Heart left ventricle (tissue), 16 donors: ENCODE results near the gene EIF4A3. TPM values are rescaled to one million over a fixed set of nuclear protein-coding genes. Genes with fewer than 3 reads are reported as not detected.

ENCODE experiments used
- ATAC-seq, 4 donors: fragments of 200-7000 bp; cut with Tn5 transposase; one replicate each; pipeline ENCODE4 v1.9.1; 2020 to 2022; ENCODE audit warnings: moderate library complexity in 4 of 4, mild to moderate bottlenecking in 3 of 4, moderate number of reproducible peaks in 1 of 4
- DNase-seq, 5 donors: peaks; one replicate each; pipeline ENCODE4 v3.0.0-alpha.2; 2020
- H3K27ac ChIP-seq, 12 donors: fragments of 200-600 bp; sonication (generic) in 4 of 12; one replicate each; pipeline versions ENCODE4 v1.5.0 to v1.8.0; 2016 to 2022; ENCODE audit warnings: mild to moderate bottlenecking in 2 of 12
- H3K27me3 ChIP-seq, 9 donors: fragments of 200-600 bp; sonication (generic) in 2 of 9; one replicate each; pipeline versions ENCODE4 v1.5.1 to v1.8.0; 2016 to 2022; ENCODE audit warnings: mild to moderate bottlenecking in 3 of 9
- H3K36me3 ChIP-seq, 9 donors: fragments of 200-600 bp; sonication (generic) in 2 of 9; one replicate each; pipeline versions ENCODE4 v1.5.0 to v1.8.0; 2018 to 2022; ENCODE audit warnings: mild to moderate bottlenecking in 2 of 9
- H3K4me1 ChIP-seq, 12 donors: fragments of 200-600 bp; sonication (generic) in 4 of 12; one replicate each; pipeline versions ENCODE4 v1.5.0 to v1.8.0; 2016 to 2022; ENCODE audit warnings: mild to moderate bottlenecking in 3 of 12
- H3K4me3 ChIP-seq, 12 donors: fragments of 200-600 bp; sonication (generic) in 4 of 12; one replicate each; pipeline versions ENCODE4 v1.5.0 to v1.8.0; 2017 to 2022; ENCODE audit warnings: mild to moderate bottlenecking in 9 of 12, moderate library complexity in 4 of 12
- H3K9me3 ChIP-seq, 12 donors: fragments of 200-600 bp; sonication (generic) in 4 of 12; one replicate each; pipeline versions ENCODE4 v1.5.0 to v1.8.0; 2016 to 2022; ENCODE audit warnings: mild to moderate bottlenecking in 1 of 12
- CTCF ChIP-seq, 12 donors: fragments of 200-600 bp; sonication (generic) in 4 of 12; IDR thresholded peaks; one replicate each; pipeline versions ENCODE4 v1.5.0 to v1.8.0; 2018 to 2022; ENCODE audit warnings: antibody characterized with exemption in 12 of 12, mild to moderate bottlenecking in 5 of 12
- POLR2A ChIP-seq, 2 donors: fragments of 450-650 bp; IDR thresholded peaks; one replicate each; pipeline ENCODE4 v1.6.1; 2017; ENCODE audit warnings: antibody characterized with exemption in 2 of 2, mild to moderate bottlenecking in 2 of 2, moderate library complexity in 2 of 2
- WGBS, 4 donors: extraction: QIAGEN DNeasy Blood & Tissue Kit in 2 of 4; methylation state at CpG; one replicate each; pipeline versions ENCODE4 v1.1.5 to v1.1.7; 2013 to 2018; 5-methylcytosine and 5-hydroxymethylcytosine counted together
- intact Hi-C, 10 donors: fragments of 100-400 bp; cut with DNase I; formaldehyde crosslinking; loops; one replicate each; pipeline versions ENCODE4 v1.11.1 to v1.14.2; 2022
- polyA plus RNA-seq, 2 donors: library from polyadenylated mRNA; stranded (reverse); fragments of 200-250 nt; gene quantifications; one replicate each; pipeline ENCODE4 v1.2.3, GENCODE V29; 2013
- total RNA-seq, 9 donors: library from RNA; depleted of rRNA in 2 of 9; stranded (reverse); fragments of >200 nt in 2 of 9; fragmentation: NEBNext Ultra II Directional in 3 of 9; extraction: Animal tissue kit (Norgen Biotek cat#: 25700) in 3 of 9; gene quantifications; one replicate each; pipeline versions ENCODE4 v1.1.0 to v1.2.4, GENCODE V29; 2016 to 2023
- donor health status: ischemic (EF 13 %, LVEDD 7.1; RV severe dilation, severe dysfunction).
- donor health status: healthy with polysubstance abuse.
- donor health status: DM: no; HTN: yes; CAD: no.
- donor health status: DM: no; HTN: no; CAD: no.
- donor health status: ischemic (EF 25% LVEDD 6.9; RV normal size, moderate dysfunction).
- donor health status: ischemic (EF 25% LVEDD 5.7; RV mildly dilated, moderate dysfunction).
- donor health status: healthy.
- donor health status: DM: yes; HTN: yes; CAD: no.
- donor health status: ischemic (EF 35%, LVEDD 5.7; RV mildly dilated, moderate dysfunction).
- donor health status: nonischemic (EF 11% LVEDD 7.7; RV severe dilation, severe dysfunction).
- donor health status: DM: yes; HTN: yes; CAD: no.
- donor health status: PGD.
- donor health status: ischemic (EF 29% LVEDD 5.4; RV normal size, mild dysfunction).
- donor health status: nonischemic (EF 23%, LVEDD 6.1; RV moderate dilation, normal function).

The EIF4A3 gene
- total and polyA plus RNA-seq, 11 donors: 17.8 to 57.5 (median 31.6) TPM

DNA sequence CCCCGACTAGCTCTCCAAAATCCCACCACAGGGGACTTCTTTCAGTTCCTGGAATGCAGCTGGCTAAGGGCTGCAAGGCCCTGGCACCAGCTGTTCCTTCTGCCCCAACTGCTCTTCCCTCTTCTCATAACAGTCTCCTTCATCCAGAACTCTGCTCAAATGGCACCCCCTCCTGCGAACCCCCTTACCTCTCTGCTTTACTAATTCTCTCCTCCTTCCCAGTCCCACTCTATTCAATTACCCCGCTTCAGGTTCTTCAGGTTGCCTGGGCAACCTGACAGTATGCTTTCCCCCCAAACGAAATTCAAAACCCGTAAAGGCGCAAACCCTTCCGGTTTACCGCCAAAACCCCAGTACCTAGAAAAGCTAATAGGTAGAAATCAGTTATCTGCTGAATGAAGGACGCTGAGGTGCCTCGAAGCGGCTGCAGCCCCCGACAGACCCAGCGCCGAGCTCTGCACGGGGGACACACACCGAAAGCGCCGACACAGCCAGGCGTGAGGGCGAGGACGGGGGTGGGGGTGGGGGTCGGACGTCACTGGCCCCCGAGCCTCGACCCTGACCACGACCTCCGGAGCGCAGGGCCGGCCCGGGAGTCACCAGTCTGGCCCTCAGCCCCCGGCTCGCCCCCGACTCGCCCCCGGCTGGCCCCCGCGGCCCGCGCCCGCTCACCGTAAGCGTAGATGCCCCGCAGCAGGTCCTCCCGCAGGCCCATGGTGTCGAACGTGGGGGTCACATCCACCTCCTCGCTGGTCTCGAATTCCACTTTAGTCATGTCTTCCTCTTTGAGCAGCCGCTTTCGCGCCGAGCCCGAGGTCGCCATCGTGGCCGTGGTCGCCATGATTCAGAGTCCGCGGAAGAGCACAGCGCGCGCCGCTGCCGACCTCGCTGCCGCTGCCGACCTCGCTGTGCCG, 550 bp downstream of the EIF4A3 start:
- ATAC-seq (peak in 2 of 4 donors; percentile 24 to 30), DNase-seq (peak in 2 of 5 donors; percentile 27 to 32)
- WGBS, 4 donors: 0 to 1% (median 0%) methylated on average over 25 to 69 of the region's 69 CpGs
- no peaks in the 10 kb centered on the region for H3K27me3 ChIP-seq
- intact Hi-C loops: loop anchor here (2.0 to 10.0 kb wide), 11 partner anchors 41 to 218 kb away; partner anchors contain the start of genes RNF213 (in 7 of the 10), GAA (in 3 of the 10), SGSH (in 1 of the 10) and SLC26A11 (in 1 of the 10)
- H3K9me3 ChIP-seq: no peaks in the 10 kb centered on the region
- no peak for TF ChIP-seq POLR2A (IDR thresholded peaks at IDR 0.05)
- peak in 1 of 12 donors; percentile 15 for TF ChIP-seq CTCF (IDR thresholded peaks at IDR 0.05)
- peak overlapping the region; percentile 69 to 100 (median 97) for H3K4me3 ChIP-seq
- H3K36me3 ChIP-seq: peaks cover 0 to 36% (median 28%) of the 10 kb centered on the region in 9 donors
- H3K4me1 ChIP-seq: peaks cover 0 to 32% (median 22%) of the 10 kb centered on the region in 12 donors
- H3K27ac ChIP-seq: peak overlapping the region; percentile 28 to 99 (median 95)

DNA sequence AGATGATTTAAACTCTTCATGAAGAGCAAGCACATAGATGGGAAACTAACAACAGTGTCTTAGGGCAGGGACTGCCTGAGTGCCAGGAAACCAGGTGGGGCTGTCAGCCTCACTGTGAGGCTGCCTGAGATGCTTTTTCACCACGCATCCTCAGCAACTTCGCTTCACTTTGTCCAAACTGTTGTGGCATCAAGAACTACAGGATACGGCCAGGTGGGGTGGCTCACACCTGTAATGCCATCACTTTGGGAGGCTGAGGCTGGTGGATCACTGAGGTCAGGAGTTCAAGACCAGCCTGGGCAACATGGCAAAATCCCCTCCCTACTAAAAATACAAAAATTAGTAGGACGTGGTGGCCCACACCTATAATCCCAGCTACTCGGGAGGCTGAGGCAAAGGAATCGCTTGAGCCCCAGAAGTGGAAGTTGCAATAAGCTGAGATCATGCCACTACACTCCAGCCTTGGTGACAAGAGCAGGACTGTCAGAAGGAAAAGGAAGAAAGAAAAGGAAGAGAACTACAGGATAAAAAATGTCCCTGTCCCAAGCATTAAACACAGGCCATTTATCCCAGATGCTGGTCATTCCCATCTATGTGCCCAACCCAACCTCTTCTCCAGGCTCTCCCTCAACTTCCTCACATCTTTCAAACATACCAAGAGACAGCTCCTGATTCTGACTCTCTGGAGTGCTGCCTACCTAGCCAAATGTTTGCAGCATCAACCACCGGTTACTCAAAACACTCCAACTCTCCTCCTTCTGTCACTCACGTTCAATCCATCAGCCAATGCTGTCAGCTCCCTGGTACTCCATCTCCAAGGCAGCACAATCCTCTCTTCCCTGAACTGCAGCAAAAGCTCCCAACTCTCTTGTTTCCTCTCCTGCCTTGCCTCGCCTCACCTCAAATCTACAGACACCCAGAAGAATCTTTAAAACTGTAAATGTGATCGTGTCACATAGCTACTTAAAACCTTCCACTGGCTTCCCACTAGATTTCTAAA, 1.6 kb downstream of the EIF4A3 start:
- H3K36me3 ChIP-seq: peaks cover 0 to 46% (median 38%) of the 10 kb centered on the region in 9 donors
- peak overlapping the region in 10 of 12 donors; percentile 71 to 100 (median 97) for H3K4me3 ChIP-seq
- WGBS, 4 donors: 38 to 52% (median 48%) methylated on average over 10 of the region's 10 CpGs
- H3K27ac ChIP-seq: peak overlapping the region in 5 of 12 donors; percentile 94 to 99 (median 96)
- DNase-seq (no peak), ATAC-seq (no peak)
- no peaks in the 10 kb centered on the region for H3K9me3 ChIP-seq
- TF ChIP-seq CTCF (IDR thresholded peaks at IDR 0.05) (no peak), POLR2A (IDR thresholded peaks at IDR 0.05) (no peak)
- peaks cover 0 to 32% (median 22%) of the 10 kb centered on the region in 12 donors for H3K4me1 ChIP-seq
- H3K27me3 ChIP-seq: no peaks in the 10 kb centered on the region
- intact Hi-C loops: loop anchor here (2.0 to 10.0 kb wide), 11 partner anchors 42 to 219 kb away; partner anchors contain the start of genes RNF213 (in 7 of the 10), GAA (in 3 of the 10), SGSH (in 1 of the 10) and SLC26A11 (in 1 of the 10)

DNA sequence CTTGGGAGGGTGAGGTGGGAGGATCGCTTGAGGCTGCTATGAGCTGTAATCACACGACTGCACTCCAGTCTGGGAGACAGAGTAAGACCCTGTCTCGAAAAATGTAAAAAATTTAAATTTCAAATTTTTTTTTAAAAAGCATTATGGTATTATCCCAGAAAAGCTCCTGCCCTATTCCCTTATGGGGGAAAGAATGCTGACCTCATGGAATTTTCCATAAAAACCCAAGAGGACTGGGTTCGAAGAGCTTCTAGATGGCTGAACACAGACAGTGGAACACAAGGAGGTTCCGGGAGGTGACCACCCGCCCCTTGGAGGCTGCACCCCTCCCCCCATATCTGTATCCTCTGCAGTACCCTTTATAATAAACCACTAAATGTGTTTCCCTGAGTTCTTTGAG, 4.0 kb downstream of the EIF4A3 start:
- no peak for DNase-seq
- WGBS, 4 donors: 87 to 92% (median 88%) methylated on average over 6 of the region's 6 CpGs
- Histone ChIP-seq H3K9me3 (no peaks in the 10 kb centered on the region), H3K27ac (no peak overlapping the region), H3K4me1 (peaks cover 0 to 25% (median 17%) of the 10 kb centered on the region in 12 donors), H3K36me3 (peaks cover 1 to 70% (median 62%) of the 10 kb centered on the region in 9 donors), H3K4me3 (no peak overlapping the region), H3K27me3 (no peaks in the 10 kb centered on the region)
- no peak for ATAC-seq
- TF ChIP-seq CTCF (IDR thresholded peaks at IDR 0.05) (no peak), POLR2A (IDR thresholded peaks at IDR 0.05) (no peak)
- intact Hi-C loops: loop anchor here in 4 of 10 donors (10.0 kb wide), 3 partner anchors 52 to 222 kb away; partner anchors contain the start of gene RNF213 (in 3 of the 4)
